ENCODE results near the gene ST6GALNAC4.
A peak's percentile ranks its signal among the peaks of the same experiment; 100 is the strongest.

The ST6GALNAC4 gene, protein sequence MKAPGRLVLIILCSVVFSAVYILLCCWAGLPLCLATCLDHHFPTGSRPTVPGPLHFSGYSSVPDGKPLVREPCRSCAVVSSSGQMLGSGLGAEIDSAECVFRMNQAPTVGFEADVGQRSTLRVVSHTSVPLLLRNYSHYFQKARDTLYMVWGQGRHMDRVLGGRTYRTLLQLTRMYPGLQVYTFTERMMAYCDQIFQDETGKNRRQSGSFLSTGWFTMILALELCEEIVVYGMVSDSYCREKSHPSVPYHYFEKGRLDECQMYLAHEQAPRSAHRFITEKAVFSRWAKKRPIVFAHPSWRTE

GRCh38 chr9:127916720-127917581, at the start of gene ST6GALNAC4:
Gene ST6GALNAC4 (minus strand): TSS chr9:127917041. CDS start chr9:127916419, 622 bp downstream.
- peak; percentile 96 for DNase-seq (ENCODE audit: low spot score)

DNA sequence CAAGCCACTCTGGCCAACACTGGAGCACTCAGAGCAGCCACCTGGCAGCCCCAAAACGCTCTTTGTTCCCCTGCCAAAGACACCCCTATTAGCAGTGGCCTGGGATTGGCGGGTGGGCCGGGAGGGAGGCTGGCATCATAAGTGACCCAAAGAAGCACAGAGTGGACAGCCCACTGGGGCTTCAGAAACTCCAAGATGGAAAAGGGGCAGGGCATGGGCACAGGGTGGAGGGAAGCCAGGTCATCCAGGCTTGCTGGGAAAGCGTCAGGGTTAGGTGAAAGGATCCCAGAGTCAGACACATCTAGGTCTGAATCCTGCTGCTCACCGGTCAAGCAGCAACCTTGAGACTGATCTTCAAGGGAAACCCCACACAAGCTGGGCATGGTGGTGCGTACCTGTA, 49.1 kb upstream of the ST6GALNAC4 start:
- no peak for DNase-seq (ENCODE audit: low spot score)

GRCh38 chr9:127963359-127964064, 46.7 kb upstream of the ST6GALNAC4 start:
- DNase-seq (ENCODE audit: low spot score), result no peak

- DNase-seq (ENCODE audit: low spot score), result no peak
Measured at GRCh38 chr9:127963041-127963358, 46.2 kb upstream of the ST6GALNAC4 start.

DNA sequence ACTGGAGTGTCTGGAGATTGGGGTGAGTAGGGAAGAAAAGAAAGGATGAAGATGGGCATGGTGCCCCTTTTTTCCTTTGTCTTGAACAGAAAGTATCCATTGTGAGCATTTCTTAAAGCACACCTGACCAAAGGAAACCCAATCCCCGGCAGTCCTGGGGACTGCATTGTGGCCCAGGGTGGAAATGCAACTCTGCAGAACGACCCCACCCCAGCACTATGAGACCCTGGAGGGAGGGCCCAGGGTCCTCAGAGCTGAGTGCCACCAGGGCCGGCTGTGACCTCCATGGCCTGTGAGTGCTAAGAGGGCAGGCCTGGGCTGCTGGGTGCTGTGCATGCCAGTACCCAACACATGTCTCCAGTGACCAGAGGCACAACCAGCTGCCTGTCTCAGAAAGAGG, 45.4 kb upstream of the ST6GALNAC4 start:
- DNase-seq (ENCODE audit: low spot score), result no peak

- DNase-seq (ENCODE audit: low spot score), result no peak
Measured at GRCh38 chr9:127961613-127962155, 44.8 kb upstream of the ST6GALNAC4 start.

DNA sequence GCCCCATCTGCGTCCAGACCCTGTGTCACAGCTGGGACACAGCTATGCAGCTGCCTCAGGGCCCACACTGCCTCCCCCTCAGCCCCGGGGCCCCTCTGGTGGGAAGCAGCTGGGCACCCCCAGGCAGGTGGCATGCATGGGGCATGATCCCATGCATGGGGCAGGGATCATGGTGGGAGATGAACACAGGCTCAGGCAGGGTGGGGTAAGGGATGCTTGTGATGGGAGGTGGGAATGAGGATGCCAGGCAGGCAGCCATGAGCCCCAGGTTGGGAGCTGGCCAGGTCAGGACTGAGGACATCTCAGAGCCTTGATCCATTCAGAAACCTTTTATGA, 44.3 kb upstream of the ST6GALNAC4 start:
- DNase-seq (ENCODE audit: low spot score), result no peak

DNA sequence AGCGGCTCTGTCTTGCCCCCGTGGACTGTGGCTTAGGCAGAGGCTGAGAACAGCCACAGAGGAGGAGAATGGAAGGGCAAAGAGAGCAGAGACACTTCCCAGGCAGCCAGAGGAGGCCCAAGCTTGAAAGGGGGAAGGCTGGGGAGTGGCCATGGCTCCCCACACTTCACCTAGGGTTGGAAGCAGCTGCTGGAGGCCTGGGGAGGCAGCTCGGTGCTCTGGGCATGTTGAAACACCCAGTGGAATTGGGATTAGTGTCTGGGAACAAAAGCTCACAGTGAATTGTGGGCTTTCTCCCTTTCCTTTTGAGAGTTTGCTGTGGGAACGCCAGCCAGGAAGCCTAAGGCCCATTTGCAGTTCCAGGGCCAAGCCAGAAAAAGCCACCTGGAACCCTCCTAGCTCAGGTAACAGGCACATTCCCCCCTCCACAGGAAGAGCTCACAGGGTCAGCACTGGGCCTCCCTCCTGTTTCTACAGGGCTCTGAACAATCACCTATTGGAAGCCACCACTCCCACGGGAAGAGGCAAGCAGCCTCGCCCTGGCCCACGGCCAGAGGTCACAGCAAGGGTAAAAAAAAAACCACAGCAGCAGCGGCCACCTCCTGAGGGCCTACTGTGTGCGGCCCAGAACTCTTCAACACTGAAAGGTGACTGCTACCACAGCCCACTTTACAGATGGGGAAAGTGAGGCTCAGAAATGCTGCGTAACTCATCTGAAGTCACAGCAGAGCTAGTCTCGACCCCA, 43.7 kb upstream of the ST6GALNAC4 start:
- no peak for DNase-seq (ENCODE audit: low spot score)

DNA sequence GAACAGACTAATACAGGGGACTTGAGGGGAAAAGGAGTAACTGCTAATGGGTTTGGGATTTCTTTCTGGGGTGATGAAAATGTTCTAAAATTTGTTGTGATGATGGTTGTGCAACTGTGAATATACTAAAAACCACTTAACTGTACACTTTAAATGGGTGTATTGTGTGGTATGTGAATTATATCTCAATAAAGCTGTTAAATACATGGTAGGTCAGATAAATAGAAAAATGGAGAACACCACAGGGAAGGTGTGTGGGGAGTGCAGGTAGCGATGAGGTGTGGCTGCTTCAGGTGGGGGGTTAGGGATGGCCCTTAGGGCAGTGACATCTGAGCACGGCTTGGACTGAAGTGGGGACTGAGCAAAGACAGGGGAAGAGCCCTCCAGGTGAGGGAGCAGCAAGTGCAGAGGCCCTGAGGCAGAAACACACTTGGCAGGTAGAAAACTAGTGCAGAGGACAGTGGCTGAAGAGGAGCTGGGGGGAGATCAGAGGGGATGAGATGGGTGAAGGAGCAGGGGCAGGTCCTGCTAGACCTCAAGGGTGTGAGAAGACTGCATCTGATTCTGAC, 43.1 kb upstream of the ST6GALNAC4 start:
- no peak for DNase-seq (ENCODE audit: low spot score)

DNA sequence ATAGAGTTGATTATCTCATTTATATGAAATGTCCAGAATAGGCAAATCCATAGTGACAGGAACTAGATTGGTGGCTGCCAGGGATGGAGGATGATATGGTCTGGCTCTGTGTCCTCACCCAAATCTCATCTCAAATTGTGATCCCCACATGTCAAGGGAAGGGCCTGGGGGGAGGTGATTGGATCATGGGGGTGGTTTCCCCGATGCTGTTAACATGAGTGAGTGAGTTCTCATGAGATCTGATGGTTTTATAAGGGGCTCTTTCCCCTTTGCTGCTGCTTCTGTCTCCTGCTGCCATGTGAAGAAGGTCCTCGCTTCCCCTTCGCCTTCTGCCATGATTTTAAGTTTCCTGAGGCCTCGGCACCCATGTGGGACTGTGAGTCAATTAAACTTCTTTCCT, 42.6 kb upstream of the ST6GALNAC4 start:
- no peak for DNase-seq (ENCODE audit: low spot score)

- DNase-seq (ENCODE audit: low spot score), result no peak
Measured at GRCh38 chr9:127958728-127959127, 41.9 kb upstream of the ST6GALNAC4 start.

DNA sequence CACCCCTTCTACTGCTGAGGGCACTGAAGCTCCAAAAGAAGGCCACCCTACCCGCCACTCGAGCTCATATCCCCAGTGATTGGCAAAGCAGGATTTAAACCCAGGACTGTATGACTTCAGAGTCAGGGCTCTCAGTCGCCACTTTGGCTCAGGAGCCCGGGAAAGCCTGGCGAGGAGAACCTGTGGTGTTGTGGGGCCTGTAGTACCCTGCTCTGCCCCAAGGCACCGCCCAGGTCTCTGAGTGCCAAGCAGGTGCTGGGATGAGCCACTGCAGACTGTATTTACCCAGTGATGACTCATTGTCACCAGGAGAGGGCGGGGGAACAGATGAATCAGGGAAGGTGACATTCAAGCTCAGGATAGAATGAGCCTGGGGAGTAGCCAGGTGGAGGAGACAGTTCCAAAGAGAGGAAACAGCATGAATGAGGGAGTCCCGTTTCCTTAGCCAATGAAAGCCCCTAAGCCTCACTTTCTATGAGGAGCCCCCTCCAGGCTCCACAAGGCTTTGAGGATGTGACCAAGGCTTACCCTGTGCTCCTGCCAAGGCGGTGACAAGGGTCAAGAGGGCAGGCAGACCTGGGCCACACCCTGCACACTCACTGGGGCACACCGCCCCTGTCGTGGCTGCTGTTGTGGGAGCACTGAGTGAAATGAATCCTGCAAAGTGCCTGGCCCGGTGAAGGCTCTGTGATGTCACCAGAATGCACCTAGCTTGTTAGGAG, 38.6 kb upstream of the ST6GALNAC4 start:
- DNase-seq (ENCODE audit: low spot score), result peak; percentile 81

DNA sequence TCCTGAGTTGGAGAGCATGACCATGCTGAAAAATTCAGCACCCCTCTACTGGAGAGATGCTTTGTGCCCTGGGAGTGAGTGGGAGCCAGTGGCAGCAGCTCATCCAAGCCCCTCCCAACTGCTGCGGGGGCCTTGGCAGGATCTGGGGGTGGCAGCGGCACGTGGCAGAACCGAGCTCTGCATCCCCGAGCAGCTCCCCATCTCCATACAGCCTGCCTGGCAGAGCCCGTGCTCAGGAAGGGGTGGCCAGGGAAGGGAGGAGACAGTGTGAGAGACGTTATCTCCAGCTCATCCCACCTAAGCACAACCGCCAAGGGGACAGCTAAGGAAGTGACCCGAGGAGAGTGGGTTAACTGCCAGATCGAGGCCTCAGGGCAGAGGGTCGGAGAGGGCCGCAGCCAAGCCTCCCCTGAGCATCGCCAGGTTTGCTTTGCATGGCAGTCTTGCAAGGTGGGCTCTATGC, 38.0 kb upstream of the ST6GALNAC4 start:
- DNase-seq (ENCODE audit: low spot score), result no peak

DNA sequence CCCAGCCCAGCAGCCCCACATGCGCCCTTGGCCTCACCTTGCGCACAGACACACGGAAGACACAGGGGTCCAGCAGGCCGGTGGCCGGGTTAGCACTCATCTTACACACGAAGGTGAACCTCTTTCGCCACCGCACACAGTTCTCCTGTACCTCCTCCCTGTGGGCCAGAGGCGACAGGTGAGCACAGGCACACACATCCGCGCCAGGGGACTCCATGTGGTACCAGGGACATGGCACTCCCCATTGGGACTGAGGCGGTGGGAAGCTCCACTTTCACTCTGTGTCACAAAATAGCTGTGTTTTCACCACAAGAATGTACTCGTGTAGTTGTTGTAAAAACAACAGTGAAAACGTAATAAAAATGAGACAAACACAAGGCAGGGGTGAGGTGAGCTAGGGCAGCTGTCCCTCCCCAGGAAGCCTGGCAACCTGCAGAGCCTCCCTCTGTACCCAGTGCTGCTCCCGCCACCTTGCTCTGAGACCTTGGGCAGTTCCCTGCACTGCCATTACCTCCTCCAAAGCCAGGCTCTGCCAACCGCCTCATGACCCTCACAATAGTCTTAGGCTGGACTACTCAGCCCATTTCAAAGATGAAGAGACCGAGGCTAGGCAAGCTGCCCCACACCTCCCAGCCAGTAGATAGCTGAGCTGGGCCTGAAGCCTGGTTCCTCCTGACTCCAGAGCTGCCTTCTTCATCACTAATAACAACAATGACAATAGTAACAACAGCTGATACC, 37.1 kb upstream of the ST6GALNAC4 start:
- no peak for DNase-seq (ENCODE audit: low spot score)

DNA sequence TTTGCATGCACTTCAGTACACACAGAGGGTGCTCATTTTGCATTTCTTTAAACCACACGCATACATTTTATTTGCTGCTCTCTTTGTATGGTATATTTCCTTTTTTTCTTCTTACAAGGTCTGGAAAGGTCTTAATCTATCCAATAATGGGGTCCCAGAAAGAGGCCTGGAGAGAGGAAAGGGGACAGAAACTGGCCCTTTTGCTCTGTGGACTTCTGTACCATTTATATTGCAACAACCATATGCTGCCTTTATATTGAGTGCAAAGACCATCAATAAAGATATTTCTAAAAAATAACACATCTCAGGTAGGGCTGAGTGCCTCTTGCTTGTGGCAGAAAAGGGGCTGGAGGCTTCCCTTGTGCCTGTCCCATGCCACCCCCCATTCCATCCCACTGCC, 36.3 kb upstream of the ST6GALNAC4 start:
- DNase-seq (ENCODE audit: low spot score), result no peak

- no peak for DNase-seq (ENCODE audit: low spot score)
Measured at GRCh38 chr9:127950513-127951289, 33.9 kb upstream of the ST6GALNAC4 start.

DNA sequence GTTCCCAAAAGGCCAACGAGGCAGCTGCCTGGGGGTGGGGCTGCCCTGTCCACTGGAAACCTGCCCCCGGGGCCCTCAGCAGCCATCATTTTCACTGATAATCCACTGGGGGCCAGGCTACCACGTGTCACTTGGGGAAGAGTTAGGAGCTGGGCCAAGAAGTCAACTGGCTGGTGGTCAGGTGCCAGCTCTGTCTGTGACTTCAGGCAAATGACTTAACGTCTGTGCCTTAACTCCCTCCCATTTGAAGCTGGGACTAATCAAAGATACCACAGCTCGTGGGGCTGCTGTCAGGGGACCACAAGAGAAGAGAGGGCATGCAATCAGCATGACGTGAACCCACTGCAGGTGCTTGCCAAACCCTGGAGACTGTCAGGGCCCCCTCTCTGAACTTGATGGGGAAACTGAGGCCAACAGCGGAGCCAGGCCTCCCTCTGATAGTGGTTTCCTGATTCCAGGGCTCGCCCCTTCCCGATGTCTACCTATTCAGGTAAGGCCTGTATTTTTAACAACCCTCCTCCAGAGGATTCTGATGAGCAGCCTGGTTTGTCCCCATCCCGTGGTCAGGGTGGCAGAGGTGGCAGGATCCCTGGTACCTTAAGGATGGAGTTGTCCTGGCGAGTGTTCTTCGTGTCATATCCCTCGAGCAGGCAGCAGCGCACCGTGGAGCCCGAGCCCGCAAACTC, 33.1 kb upstream of the ST6GALNAC4 start:
- no peak for DNase-seq (ENCODE audit: low spot score)

DNA sequence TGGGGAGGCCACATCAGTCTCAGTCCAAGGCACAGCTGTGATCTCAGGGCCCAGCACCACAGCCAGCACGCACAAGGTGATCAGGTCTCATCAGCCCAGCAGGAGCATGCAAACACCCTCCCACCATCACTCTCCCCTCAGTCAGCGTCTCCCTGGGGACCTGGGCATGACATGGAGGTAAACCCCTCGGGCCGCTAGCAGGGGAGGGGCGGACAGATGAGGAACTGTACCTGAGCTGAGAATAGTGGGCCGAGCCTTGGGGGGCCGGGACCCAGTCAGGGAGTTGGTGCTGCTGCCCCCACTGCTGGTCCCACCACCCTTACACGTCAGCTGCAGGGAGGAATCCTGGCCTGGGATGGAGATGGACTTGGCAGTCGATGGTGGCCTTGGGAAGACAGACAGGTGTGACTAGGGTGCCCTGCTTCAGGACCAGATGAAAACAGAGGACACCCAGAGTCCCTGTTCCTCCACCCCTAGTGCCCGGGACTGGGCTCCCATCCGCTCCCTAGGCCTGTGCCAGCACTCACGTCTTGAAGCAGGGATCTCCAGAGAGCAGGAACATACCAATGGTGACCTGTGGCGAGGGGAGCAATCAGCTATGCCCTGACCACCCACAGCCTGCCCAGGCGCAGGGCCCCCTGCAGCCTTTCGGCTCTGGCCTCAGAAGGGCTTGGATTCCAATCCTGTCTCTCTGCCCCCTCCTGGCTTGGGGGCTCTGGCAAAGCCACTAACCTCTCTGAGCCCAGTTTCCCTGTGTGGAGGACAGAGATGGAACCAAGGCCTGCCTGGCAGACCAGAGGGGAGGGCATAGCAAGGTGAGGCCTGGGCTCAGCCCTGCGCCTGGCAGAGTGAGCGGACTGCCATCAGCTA, 31.2 kb upstream of the ST6GALNAC4 start:
- DNase-seq (ENCODE audit: low spot score), result no peak

All from CD4-positive, alpha-beta T cell treated with Interleukin-6 at 100 ng/mL for 8 hours (primary cell).